Common myeloid progenitor, CD34-positive (primary cell): Measurements from ENCODE around the gene FAM107A.

ENCODE experiments used
- CTCF ChIA-PET: fragments of 350-600 bp; sonication (Branson Sonifier 250); formaldehyde crosslinking; loops from one replicate; lab custom pipeline; 2021; ENCODE audit warnings: antibody characterized with exemption; lab: Charles Lee
- POLR2A ChIA-PET: fragments of 350-600 bp; sonication (Branson Sonifier 250); formaldehyde crosslinking; loops from one replicate; lab custom pipeline; 2021; ENCODE audit warnings: antibody characterized with exemption; lab: Charles Lee
- DNase-seq, 3 donors: peaks; one replicate each; pipeline versions ENCODE4 v3.0.0 to v3.0.0-alpha.2; 2013
- H3K27ac ChIP-seq, 2 experiments: 1 replicate in 1 of 2; 2 replicates in 1 of 2; pipeline ENCODE4 v1.7.0; 2013; ENCODE audit warnings: inconsistent platforms in 2 of 2, low read length in 2 of 2, mild to moderate bottlenecking in 2 of 2, low read depth in 1 of 2, moderate library complexity in 1 of 2; ENCODE audit not compliant: severe bottlenecking in 2 of 2, insufficient read depth in 1 of 2, poor library complexity in 1 of 2
- H3K27me3 ChIP-seq, 5 experiments: replicated peaks in 2 of 5; 1 replicate in 3 of 5; 2 replicates in 2 of 5; pipeline versions ENCODE4 v1.6.1 to v1.7.0; 2013; ENCODE audit warnings: low read length in 4 of 5, mild to moderate bottlenecking in 2 of 5, moderate library complexity in 2 of 5, inconsistent platforms in 1 of 5; ENCODE audit not compliant: insufficient read depth in 5 of 5, control insufficient read depth in 4 of 5
- H3K36me3 ChIP-seq, 4 experiments: 1 replicate in 2 of 4; 2 replicates in 2 of 4; pipeline versions ENCODE4 v1.6.1 to v1.7.0; 2013; ENCODE audit warnings: low read length in 3 of 4, control low read depth in 1 of 4, mild to moderate bottlenecking in 1 of 4; ENCODE audit not compliant: control insufficient read depth in 4 of 4, insufficient read depth in 4 of 4
- H3K4me1 ChIP-seq, 4 experiments: 1 replicate in 3 of 4; 2 replicates in 1 of 4; pipeline versions ENCODE4 v1.6.1 to v1.7.1; 2013; ENCODE audit warnings: low read length in 3 of 4, mild to moderate bottlenecking in 3 of 4, control low read depth in 1 of 4, inconsistent platforms in 1 of 4, moderate library complexity in 1 of 4; ENCODE audit not compliant: control insufficient read depth in 4 of 4, insufficient read depth in 4 of 4; ENCODE audit errors: control extremely low read depth in 1 of 4
- H3K4me3 ChIP-seq, 7 experiments: 1 replicate in 4 of 7; 2 replicates in 3 of 7; pipeline versions ENCODE4 v1.5.1 to v1.7.0; 2013; ENCODE audit warnings: mild to moderate bottlenecking in 7 of 7, low read length in 6 of 7, moderate library complexity in 6 of 7, inconsistent platforms in 2 of 7, low read depth in 2 of 7, control low read depth in 1 of 7; ENCODE audit not compliant: insufficient read depth in 4 of 7, control insufficient read depth in 1 of 7; ENCODE audit errors: extremely low read depth in 1 of 7
- H3K9me3 ChIP-seq, 5 experiments: 1 replicate in 4 of 5; 2 replicates in 1 of 5; pipeline versions ENCODE4 v1.6.1 to v1.7.1; 2013; ENCODE audit warnings: low read length in 4 of 5, mild to moderate bottlenecking in 2 of 5, inconsistent platforms in 1 of 5, low read depth in 1 of 5, moderate library complexity in 1 of 5; ENCODE audit not compliant: control insufficient read depth in 4 of 5, insufficient read depth in 2 of 5; ENCODE audit errors: control extremely low read depth in 1 of 5
- WGBS: methylation state at CpG from one replicate; pipeline ENCODE4 v1.1.5; 2013; ENCODE audit not compliant: insufficient coverage; 5-methylcytosine and 5-hydroxymethylcytosine counted together

The FAM107A gene

DNA sequence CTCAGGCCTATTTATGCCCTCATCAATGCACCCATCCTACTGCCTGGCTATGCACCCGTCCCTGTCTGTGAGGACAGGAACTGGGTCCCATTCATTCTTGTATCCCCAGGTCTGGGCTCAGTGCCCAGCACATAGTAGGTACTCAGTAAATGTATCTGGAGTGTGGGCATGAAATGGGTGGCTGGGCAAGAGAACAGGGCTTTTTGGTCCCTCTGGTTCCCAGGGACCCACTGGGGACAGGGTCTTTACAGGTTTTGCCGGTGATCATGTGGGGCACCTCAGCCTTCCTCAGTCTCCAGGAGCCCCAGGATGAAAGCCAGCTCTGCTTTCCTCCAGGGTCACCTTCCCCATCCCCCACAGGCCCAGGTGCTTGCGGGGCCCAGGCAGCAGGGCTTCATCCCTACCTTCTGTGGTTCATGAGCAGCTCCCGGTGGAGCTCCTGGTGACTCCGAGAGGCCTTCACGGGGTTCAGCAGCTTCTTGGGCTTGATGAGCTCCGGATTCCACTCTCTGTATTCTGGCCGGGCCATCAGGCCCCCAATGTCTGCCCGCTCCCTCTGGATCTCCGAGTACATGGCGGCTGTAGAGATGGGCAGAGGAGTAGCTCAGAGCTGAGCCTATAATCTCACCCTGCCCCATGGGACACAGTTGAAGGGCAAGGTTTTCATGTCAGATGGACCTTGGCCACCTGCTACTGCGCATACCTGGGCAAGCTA is 7.7 kb downstream of the FAM107A start:
- POLR2A ChIA-PET: no interaction called here
- DNase-seq: no peak

GRCh38 chr3:58568572-58569286 is 8.5 kb downstream of the FAM107A start:
- Histone ChIP-seq H3K9me3 (peaks cover 0 to 2% (median 0%) of the 10 kb centered on the region in 5 experiments), H3K4me1 (no peaks in the 10 kb centered on the region), H3K27me3 (no peaks in the 10 kb centered on the region), H3K27ac (no peak overlapping the region), H3K4me3 (no peak overlapping the region), H3K36me3 (no peaks in the 10 kb centered on the region)
- ChIA-PET CTCF (interaction anchor here (0.6 to 17.5 kb wide), 13 partner anchors 9 to 333 kb away, joined by 3 to 239 read pairs (median 6); partner anchors contain the start of genes ACOX2 and FAM107A), POLR2A (interaction anchor here (0.7 kb wide), 1 partner anchor 263 kb away, joined by 5 read pairs; the partner anchor contains the start of genes HTD2 and RPP14)
- DNase-seq: peak; percentile 49 to 73 (median 61)
- WGBS: 34% methylated on average over 14 of the region's 17 CpGs

More for the DNA sequence above, 7.7 kb downstream of the FAM107A start:
- H3K27me3 ChIP-seq: no peaks in the 10 kb centered on the region
- H3K27ac ChIP-seq: no peak overlapping the region
- 99% methylated on average over 11 of the region's 12 CpGs for WGBS
- CTCF ChIA-PET: interaction anchor here (0.6 to 17.5 kb wide), 11 partner anchors 8 to 97 kb away, joined by 3 to 239 read pairs (median 6); partner anchors contain the start of genes ACOX2 and FAM107A
- H3K36me3 ChIP-seq: no peaks in the 10 kb centered on the region
- H3K4me3 ChIP-seq: no peak overlapping the region
- H3K9me3 ChIP-seq: peaks cover 0 to 2% (median 0%) of the 10 kb centered on the region in 5 experiments
- no peaks in the 10 kb centered on the region for H3K4me1 ChIP-seq

DNA sequence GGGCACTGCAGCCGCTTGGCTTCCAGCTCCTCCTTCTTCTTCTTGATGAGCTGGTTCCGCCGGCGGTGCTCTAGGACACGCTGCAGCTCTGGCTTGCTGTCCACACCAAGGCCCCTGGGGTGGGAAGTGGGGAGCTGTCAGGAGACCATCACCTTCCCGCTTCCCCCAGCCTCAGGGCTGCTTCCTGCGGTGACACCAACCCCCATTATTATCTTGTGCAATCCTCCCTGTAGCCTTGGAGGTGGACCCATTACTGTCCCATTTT is 10.0 kb downstream of the FAM107A start:
- H3K27me3 ChIP-seq: no peaks in the 10 kb centered on the region
- WGBS: 83% methylated on average over 5 of the region's 7 CpGs
- ChIA-PET POLR2A (no interaction called here), CTCF (interaction anchor here (1.4 to 17.5 kb wide), 7 partner anchors 10 to 64 kb away, joined by 3 to 239 read pairs (median 9); partner anchors contain the start of genes ACOX2 and FAM107A)
- peaks cover 0 to 2% (median 0%) of the 10 kb centered on the region in 5 experiments for H3K9me3 ChIP-seq
- no peaks in the 10 kb centered on the region for H3K36me3 ChIP-seq
- H3K4me1 ChIP-seq: no peaks in the 10 kb centered on the region
- H3K4me3 ChIP-seq: no peak overlapping the region
- no peak overlapping the region for H3K27ac ChIP-seq
- DNase-seq: no peak

- CTCF ChIA-PET: interaction anchor here (1.4 to 17.5 kb wide), 5 partner anchors 11 to 64 kb away, joined by 3 to 239 read pairs (median 25); partner anchors contain the start of genes ACOX2 and FAM107A
- Histone ChIP-seq H3K9me3 (no peaks in the 10 kb centered on the region), H3K36me3 (no peaks in the 10 kb centered on the region), H3K27ac (no peak overlapping the region), H3K4me3 (no peak overlapping the region), H3K4me1 (no peaks in the 10 kb centered on the region), H3K27me3 (no peaks in the 10 kb centered on the region)
- POLR2A ChIA-PET: no interaction called here
- no peak for DNase-seq
- WGBS: 95% methylated on average over 8 of the region's 9 CpGs
Observed at GRCh38 chr3:58566398-58567250, 10.6 kb downstream of the FAM107A start.

DNA sequence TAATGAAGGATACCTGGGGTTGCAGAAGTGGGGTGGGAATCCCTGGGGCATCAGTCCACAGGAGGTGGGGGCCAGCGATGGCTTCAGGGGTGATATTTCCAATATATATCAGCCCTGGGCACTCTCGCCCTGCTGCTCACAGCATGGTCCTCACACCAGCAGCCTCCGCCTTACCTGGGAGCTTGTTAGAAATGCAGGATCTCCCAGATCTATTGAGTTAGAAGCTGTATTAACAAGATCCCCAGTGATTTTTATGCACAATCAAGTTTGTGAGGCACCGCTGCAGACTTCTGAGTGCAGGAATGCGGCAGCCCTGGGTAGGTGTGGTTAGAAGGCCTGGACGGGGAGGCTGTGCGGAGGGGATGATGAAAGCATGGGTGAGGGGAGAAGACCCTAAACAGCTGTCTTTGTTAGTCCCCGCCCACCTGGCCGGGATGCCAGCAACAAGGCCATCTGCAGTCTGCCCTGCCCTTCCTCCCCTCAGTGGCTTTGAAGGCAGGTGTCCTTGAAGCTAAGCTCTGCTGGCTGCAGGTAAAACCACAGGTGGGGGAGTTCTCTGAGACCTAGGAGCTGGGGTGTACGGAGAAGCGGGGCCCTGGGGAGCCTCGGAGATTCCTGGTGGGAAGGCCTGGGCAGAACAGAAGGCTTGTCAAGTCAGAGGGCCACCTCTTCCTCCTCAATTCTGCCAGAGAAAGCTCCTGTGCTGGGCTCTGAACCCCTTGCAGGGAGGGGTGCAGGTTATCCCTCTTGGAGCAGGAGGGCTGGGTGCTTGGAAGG is 11.4 kb downstream of the FAM107A start:
- no peak overlapping the region for H3K27ac ChIP-seq
- no peaks in the 10 kb centered on the region for H3K36me3 ChIP-seq
- ChIA-PET CTCF (interaction anchor here (2.6 to 17.5 kb wide), 4 partner anchors 10 to 65 kb away, joined by 9 to 239 read pairs (median 32); partner anchors contain the start of gene FAM107A), POLR2A (no interaction called here)
- H3K9me3 ChIP-seq: no peaks in the 10 kb centered on the region
- H3K4me3 ChIP-seq: no peak overlapping the region
- no peaks in the 10 kb centered on the region for H3K27me3 ChIP-seq
- 98% methylated on average over 9 of the region's 12 CpGs for WGBS
- no peaks in the 10 kb centered on the region for H3K4me1 ChIP-seq
- DNase-seq: no peak

DNA sequence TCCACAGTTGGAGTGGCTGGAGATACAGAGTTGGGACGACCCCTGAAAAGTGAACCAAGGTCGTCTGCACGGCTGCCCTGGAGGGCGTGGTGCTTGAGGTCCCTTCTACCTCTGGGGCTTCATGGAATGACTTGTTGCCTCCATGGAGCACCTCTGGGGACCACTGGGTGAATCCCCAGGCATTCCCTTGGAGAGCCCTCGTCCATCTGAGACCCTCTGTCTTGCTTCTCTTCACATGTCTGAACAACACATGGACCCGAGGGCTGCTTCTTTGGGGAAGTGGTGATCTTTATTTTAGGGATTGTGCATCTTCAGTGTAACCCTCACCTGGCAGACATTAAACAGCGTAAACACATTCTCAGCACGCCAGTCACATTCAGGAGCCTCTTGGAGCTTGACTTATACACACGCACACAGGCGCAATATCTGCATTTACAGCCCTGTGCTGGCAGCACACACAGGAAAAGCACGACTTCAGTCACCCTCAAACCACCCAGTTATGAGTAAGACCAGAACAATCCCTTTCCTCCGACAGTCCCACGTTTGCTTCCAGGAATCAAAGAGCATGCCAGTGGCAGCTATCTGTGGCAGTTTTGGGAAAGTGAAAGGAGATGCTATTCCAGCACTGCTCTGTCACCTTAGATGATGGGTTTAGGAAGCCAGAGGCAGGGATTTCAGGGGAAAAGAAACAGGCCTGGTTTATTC is 12.6 kb downstream of the FAM107A start:
- H3K36me3 ChIP-seq: no peaks in the 10 kb centered on the region
- H3K4me3 ChIP-seq: no peak overlapping the region
- DNase-seq: no peak
- ChIA-PET CTCF (interaction anchor here (1.0 to 17.5 kb wide), 2 partner anchors 66 to 242 kb away, joined by 3 to 239 read pairs; no protein-coding TSS in a partner anchor), POLR2A (no interaction called here)
- H3K27me3 ChIP-seq: no peaks in the 10 kb centered on the region
- no peak overlapping the region for H3K27ac ChIP-seq
- H3K4me1 ChIP-seq: no peaks in the 10 kb centered on the region
- no peaks in the 10 kb centered on the region for H3K9me3 ChIP-seq
- WGBS: 93% methylated on average over 10 of the region's 13 CpGs
